Naive B cell (primary cell): ENCODE results near the gene SMTN. TPM values are rescaled to one million over a fixed set of nuclear protein-coding genes. Genes with fewer than 3 reads are reported as not detected.

Source experiments
- ATAC-seq, 2 donors: fragments of 150-1000 bp; cut with Tn5 transposase; 2 replicates each; pipeline ENCODE4 v1.10.0; 2021; ENCODE audit warnings: low read depth in 2 of 2, mild to moderate bottlenecking in 2 of 2, moderate library complexity in 2 of 2
- DNase-seq: peaks from one replicate; pipeline ENCODE4 v3.0.0; 2022
- H3K27ac Mint-ChIP-seq, 6 donors: one replicate each; pipeline ENCODE4 v1.8.0; 2020 to 2022; ENCODE audit warnings: mild to moderate bottlenecking in 6 of 6, mixed read lengths in 6 of 6, moderate library complexity in 5 of 6, inconsistent platforms in 2 of 6
- H3K27me3 Mint-ChIP-seq, 3 donors: one replicate each; pipeline ENCODE4 v1.8.0; 2021 to 2022; ENCODE audit warnings: mixed read lengths in 3 of 3, mild to moderate bottlenecking in 1 of 3
- H3K36me3 Mint-ChIP-seq, 2 donors: one replicate each; pipeline ENCODE4 v1.8.0; 2020 to 2022; ENCODE audit warnings: mixed read lengths in 2 of 2, inconsistent platforms in 1 of 2, mild to moderate bottlenecking in 1 of 2
- H3K4me1 Mint-ChIP-seq, 3 donors: one replicate each; pipeline ENCODE4 v1.8.0; 2020 to 2022; ENCODE audit warnings: mixed read lengths in 3 of 3, inconsistent platforms in 1 of 3, mild to moderate bottlenecking in 1 of 3, moderate library complexity in 1 of 3
- H3K4me3 Mint-ChIP-seq, 8 donors: one replicate each; pipeline ENCODE4 v1.8.0; 2020 to 2022; ENCODE audit warnings: mild to moderate bottlenecking in 8 of 8, mixed read lengths in 8 of 8, moderate library complexity in 8 of 8, inconsistent platforms in 2 of 8
- H3K9me3 Mint-ChIP-seq, 7 donors: one replicate each; pipeline ENCODE4 v1.8.0; 2020 to 2022; ENCODE audit warnings: mixed read lengths in 7 of 7, mild to moderate bottlenecking in 5 of 7, inconsistent platforms in 2 of 7, moderate library complexity in 1 of 7
- polyA plus RNA-seq, 6 donors: library from polyadenylated mRNA; unstranded; fragments of 300-500 nt; fragmentation: Illumina TruSeq; gene quantifications; one replicate each; pipeline ENCODE4 v1.2.3, GENCODE V29; 2021; ENCODE audit warnings: low read depth in 6 of 6

SMTN gene
- polyA plus RNA-seq, 6 donors from 2014 or later = 0.27 to 1.0 (median 0.79) TPM; not detected in 3

DNA sequence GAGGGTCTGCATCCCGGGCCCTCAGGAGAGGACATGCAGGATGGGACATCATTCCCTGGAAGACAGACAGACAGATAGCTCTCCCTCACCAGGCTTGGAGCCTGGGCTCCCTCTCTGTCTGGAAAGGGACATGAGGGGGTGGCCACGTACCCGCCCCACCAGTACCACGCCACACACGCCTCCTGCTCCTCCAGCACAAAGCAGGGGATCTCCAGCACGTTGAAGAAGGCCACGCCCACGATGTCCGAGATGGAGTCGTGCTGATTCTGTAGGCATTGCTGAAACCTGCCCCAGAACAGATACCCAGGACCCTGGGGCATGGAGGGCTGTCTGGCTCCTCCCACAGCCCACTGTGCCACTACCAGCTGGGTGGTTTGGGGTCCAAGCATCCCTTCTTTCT lies 57.0 kb downstream of the SMTN start:
- Mint-ChIP-seq H3K4me1 (no peaks in the 10 kb centered on the region), H3K9me3 (peaks cover 0 to 1% (median 0%) of the 10 kb centered on the region in 7 donors)
- ATAC-seq = no peak

DNA sequence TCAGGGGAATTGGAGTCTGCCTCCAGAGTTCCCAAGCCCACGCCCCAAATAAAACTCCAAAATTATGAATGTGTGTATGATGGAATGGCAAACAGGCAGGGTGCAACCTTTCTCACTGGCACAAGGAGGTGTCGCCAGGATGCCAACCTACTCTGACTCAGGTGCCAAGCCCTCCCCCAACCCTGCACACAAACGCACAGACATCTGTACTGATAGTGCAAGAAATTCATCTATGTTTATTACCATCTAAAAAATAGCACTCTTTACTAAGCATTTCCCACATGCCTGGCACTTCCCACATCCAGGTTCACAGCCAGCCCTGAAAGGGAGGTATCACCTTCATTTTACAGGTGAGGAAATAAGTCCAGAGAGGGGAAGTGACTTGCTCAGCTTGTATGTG lies 57.9 kb downstream of the SMTN start:
- Mint-ChIP-seq H3K4me1 (no peaks in the 10 kb centered on the region), H3K9me3 (peaks cover 0 to 3% (median 0%) of the 10 kb centered on the region in 7 donors), H3K36me3 (no peaks in the 10 kb centered on the region), H3K27ac (no peak overlapping the region), H3K4me3 (no peak overlapping the region), H3K27me3 (peaks cover 0 to 47% (median 35%) of the 10 kb centered on the region in 3 donors)
- DNase-seq = no peak
- ATAC-seq = no peak

More for the DNA sequence above, 57.0 kb downstream of the SMTN start:
- peaks cover 0 to 43% (median 30%) of the 10 kb centered on the region in 3 donors for H3K27me3 Mint-ChIP-seq
- H3K4me3 Mint-ChIP-seq = no peak overlapping the region
- no peaks in the 10 kb centered on the region for H3K36me3 Mint-ChIP-seq
- DNase-seq = no peak
- no peak overlapping the region for H3K27ac Mint-ChIP-seq

DNA sequence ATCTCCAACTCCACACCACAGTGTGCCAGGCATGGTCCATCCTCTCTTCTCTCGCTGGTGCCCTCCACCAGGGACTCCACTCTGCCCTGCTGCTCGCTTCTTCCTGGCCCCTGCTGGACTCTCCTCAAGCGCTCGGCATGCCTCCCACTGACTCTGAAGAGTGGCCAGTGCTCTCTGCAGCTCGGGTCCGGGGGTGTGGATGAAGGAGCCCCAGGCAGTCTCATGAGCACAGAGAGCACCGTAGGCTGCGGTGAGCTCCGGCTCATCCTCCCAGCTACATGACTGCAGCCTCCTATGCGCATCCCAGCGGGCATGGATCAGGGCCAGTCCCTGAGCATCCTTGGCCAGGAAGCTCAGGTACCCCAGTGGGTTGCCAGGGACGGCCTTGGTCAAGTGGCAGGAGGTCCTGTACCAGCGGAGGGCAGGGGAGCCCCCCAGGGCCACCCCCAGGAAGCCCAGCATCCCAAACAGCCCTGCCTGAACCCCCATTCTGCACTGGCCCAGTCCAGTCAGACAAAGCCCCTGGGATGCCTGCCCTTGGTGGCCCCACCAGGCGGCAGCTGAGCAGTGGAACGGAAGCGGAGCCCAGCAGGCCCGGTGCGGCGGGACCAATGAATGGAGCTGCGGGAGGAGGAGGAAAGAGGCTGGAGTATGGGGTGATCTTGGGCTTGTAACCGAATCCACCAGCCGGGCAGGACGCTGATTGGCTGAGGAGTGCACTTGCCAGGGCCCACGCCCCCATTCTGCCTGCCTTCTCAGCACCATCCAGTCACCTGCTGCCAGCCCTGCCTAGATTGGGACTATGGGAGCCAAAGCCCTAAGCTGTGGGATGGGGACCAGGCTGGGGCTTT lies 59.0 kb downstream of the SMTN start, which contains the start of gene PLA2G3:
TSS of gene PLA2G3 (minus strand) at position 643 of the 851 bp plus-strand sequence. CDS start at position 489, 154 bp downstream.
- Mint-ChIP-seq H3K4me3 (no peak within 1 kb of the TSS), H3K27ac (no peak within 1 kb of the TSS), H3K9me3 (peaks cover 0 to 14% (median 9%) of the 10 kb centered on the region in 7 donors), H3K27me3 (peaks cover 4 to 47% (median 44%) of the 10 kb centered on the region in 3 donors), H3K4me1 (no peaks in the 10 kb centered on the region), H3K36me3 (peaks cover 0 to 2% of the 10 kb centered on the region in 2 donors)
- ATAC-seq (no peak), DNase-seq (no peak)

DNA sequence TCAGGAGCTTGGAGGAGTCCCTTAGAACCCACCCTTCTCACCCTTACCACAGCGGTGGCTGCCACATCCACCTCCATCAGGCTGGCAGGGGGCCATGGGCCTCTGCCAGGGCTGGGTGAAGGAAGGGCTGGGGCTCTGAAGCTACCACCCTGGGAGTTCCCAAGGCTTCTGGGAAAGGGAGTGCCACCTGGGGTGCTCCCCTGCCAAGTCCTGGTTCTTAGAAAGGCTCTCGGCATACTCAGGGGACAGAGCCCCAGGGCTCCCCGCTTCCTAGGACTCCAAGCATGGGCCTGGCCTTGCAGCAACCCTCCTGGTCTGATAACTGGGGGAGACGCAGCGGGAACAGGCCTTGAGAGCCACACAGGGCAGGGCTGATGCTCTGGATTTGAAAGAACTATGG lies 59.6 kb downstream of the SMTN start:
- Mint-ChIP-seq H3K4me1 (no peaks in the 10 kb centered on the region), H3K27me3 (peaks cover 4 to 47% (median 46%) of the 10 kb centered on the region in 3 donors), H3K4me3 (no peak overlapping the region), H3K9me3 (peaks cover 0 to 16% (median 9%) of the 10 kb centered on the region in 7 donors), H3K36me3 (peaks cover 0 to 4% of the 10 kb centered on the region in 2 donors), H3K27ac (no peak overlapping the region)
- ATAC-seq (no peak), DNase-seq (no peak)

DNA sequence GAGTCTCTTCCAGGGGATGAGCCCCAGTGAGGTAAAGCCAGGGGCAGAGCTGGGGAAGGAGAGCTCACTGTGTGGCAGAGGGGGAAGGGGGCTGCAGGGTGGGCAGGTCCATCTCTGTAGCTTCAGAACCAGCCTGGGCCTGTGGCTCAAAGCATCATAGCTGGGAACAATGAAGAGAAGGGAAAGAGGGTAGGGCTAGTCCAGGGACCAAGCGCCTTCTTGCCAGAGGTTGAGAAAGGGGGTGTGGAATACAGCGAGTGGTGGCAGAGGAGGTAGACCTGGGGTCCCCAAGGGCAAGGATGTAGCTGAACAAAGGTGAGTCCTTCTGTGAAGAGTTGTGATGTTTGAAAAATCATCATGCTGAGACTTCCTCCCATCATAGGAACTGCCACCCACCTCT lies 60.4 kb downstream of the SMTN start:
- no peaks in the 10 kb centered on the region for H3K4me1 Mint-ChIP-seq
- H3K27me3 Mint-ChIP-seq = peaks cover 4 to 47% (median 46%) of the 10 kb centered on the region in 3 donors
- peaks cover 0 to 4% of the 10 kb centered on the region in 2 donors for H3K36me3 Mint-ChIP-seq
- peaks cover 0 to 18% (median 9%) of the 10 kb centered on the region in 7 donors for H3K9me3 Mint-ChIP-seq
- ATAC-seq = no peak
- peak overlapping the region in 1 of 6 donors; percentile 57 for H3K27ac Mint-ChIP-seq
- no peak for DNase-seq
- H3K4me3 Mint-ChIP-seq = no peak overlapping the region

DNA sequence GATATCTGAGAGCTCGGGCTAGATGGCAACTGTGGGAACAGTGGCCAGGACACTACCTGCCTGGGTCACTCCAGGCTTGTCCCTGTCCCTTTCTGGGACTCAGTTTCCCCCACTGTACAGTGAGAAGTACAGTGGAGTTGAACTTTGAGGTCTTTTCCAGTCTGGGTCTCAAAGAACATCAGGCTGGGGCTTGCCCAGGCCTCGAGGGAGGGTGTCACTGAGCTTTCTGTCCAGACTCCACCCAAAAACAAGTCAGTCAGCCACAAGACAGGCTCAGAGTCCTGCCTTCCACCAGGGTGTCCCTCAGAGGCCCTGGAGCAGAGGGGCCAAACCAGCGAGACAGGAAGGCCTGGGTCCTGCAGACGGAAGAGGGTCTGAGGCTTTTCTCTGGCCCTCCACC lies 61.2 kb downstream of the SMTN start:
- H3K9me3 Mint-ChIP-seq = peaks cover 0 to 25% (median 12%) of the 10 kb centered on the region in 7 donors
- peaks cover 0 to 4% of the 10 kb centered on the region in 2 donors for H3K36me3 Mint-ChIP-seq
- H3K27me3 Mint-ChIP-seq = peaks cover 4 to 46% (median 42%) of the 10 kb centered on the region in 3 donors
- H3K4me1 Mint-ChIP-seq = no peaks in the 10 kb centered on the region
- H3K27ac Mint-ChIP-seq = no peak overlapping the region
- ATAC-seq (no peak), DNase-seq (no peak)
- H3K4me3 Mint-ChIP-seq = no peak overlapping the region

DNA sequence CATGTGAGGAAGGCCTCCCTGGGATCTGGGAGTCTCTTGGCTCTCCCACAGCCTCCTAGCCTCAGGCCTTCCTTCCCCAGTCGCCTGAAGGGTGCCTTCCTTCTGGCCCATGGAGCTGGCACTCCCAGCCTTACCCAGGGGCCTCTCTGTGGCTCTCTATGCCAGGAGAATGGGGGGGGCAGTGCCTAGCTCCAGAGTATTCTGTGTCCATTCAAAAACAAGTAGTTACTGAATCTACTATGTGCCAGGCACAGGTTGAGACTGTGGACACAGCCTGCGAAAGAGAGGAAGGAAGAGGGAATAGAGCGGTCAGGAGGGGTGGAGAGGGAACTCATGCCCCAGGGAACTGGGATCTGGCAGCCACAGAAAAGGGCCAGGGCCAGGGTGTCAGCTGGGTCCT lies 61.9 kb downstream of the SMTN start:
- ATAC-seq (no peak), DNase-seq (no peak)
- Mint-ChIP-seq H3K9me3 (peaks cover 0 to 31% (median 12%) of the 10 kb centered on the region in 7 donors), H3K27ac (no peak overlapping the region), H3K27me3 (peaks cover 4 to 46% (median 40%) of the 10 kb centered on the region in 3 donors), H3K4me3 (no peak overlapping the region), H3K36me3 (peaks cover 0 to 4% of the 10 kb centered on the region in 2 donors), H3K4me1 (no peaks in the 10 kb centered on the region)

DNA sequence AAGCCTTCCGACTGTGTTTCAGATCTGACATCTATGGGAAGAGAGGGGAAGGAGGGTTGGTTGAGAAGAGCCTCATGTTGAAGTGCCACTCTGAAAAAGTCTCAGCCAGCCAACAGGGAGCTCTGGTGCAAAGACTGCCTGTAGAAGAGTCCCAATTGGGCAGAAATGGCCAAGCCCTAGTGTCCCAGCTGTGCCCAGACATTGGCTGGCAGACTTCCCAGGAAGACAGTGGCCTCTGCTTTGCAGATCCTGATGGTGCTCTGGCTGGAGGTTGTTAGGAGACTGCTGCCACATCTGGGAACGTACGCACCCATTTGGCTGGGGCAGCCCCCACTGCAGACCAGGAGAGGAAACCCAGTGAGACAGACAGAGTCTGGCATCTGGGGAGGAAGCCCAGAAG lies 62.4 kb downstream of the SMTN start:
- no peaks in the 10 kb centered on the region for H3K4me1 Mint-ChIP-seq
- H3K27me3 Mint-ChIP-seq = peaks cover 4 to 46% (median 40%) of the 10 kb centered on the region in 3 donors

DNA sequence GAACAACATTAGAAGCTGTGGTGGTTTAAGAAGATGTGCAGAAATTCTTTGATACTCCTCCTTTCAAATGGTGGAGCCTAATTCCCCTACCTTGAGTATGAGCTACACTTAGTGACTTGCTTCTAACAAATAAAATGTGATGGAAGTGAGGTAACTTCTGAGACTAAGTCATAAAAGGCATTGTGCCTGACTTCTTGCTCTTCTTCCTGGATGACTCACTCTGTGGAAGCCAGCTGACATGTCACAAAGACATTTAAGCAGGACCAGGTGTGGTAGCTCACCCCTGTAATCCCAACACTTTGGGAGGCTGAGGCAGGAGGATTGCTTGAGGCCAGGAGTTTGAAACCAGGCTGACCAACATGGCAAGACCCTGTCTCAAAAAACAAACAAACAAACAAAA lies 63.1 kb downstream of the SMTN start:
- Mint-ChIP-seq H3K4me1 (no peaks in the 10 kb centered on the region), H3K27ac (no peak overlapping the region), H3K36me3 (peaks cover 0 to 4% of the 10 kb centered on the region in 2 donors), H3K9me3 (peaks cover 0 to 31% (median 12%) of the 10 kb centered on the region in 7 donors), H3K4me3 (no peak overlapping the region), H3K27me3 (peaks cover 6 to 45% (median 38%) of the 10 kb centered on the region in 3 donors)
- ATAC-seq (no peak), DNase-seq (no peak)

More for the DNA sequence above, 62.4 kb downstream of the SMTN start:
- DNase-seq (no peak), ATAC-seq (no peak)
- no peak overlapping the region for H3K4me3 Mint-ChIP-seq
- H3K27ac Mint-ChIP-seq = no peak overlapping the region
- H3K9me3 Mint-ChIP-seq = peaks cover 0 to 31% (median 12%) of the 10 kb centered on the region in 7 donors
- H3K36me3 Mint-ChIP-seq = peaks cover 0 to 4% of the 10 kb centered on the region in 2 donors

DNA sequence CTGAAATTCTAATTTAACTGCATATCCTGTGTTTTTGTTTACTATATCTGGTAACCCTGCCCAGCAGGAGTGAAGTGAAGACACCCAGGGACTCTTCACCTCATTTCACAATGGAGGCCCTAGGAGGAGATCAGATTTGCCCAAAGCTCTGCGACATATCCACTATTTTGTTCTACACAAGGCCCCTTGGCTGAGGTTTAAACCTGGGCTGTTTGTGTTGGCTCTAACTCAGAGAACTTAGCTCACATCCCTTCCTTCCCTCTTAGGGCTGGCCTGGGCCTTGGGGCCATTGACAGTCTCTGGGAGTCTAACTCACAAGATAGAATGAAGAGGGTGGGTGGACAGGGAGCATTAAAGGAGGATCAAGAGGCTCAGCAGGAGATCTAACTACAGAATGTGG lies 67.4 kb downstream of the SMTN start:
- H3K4me3 Mint-ChIP-seq = no peak overlapping the region
- H3K9me3 Mint-ChIP-seq = peaks cover 0 to 31% (median 12%) of the 10 kb centered on the region in 7 donors
- H3K36me3 Mint-ChIP-seq = peaks cover 0 to 4% of the 10 kb centered on the region in 2 donors
- no peaks in the 10 kb centered on the region for H3K4me1 Mint-ChIP-seq
- peaks cover under 1 to 35% (median 8%) of the 10 kb centered on the region in 3 donors for H3K27me3 Mint-ChIP-seq
- DNase-seq = no peak
- no peak for ATAC-seq
- H3K27ac Mint-ChIP-seq = no peak overlapping the region

DNA sequence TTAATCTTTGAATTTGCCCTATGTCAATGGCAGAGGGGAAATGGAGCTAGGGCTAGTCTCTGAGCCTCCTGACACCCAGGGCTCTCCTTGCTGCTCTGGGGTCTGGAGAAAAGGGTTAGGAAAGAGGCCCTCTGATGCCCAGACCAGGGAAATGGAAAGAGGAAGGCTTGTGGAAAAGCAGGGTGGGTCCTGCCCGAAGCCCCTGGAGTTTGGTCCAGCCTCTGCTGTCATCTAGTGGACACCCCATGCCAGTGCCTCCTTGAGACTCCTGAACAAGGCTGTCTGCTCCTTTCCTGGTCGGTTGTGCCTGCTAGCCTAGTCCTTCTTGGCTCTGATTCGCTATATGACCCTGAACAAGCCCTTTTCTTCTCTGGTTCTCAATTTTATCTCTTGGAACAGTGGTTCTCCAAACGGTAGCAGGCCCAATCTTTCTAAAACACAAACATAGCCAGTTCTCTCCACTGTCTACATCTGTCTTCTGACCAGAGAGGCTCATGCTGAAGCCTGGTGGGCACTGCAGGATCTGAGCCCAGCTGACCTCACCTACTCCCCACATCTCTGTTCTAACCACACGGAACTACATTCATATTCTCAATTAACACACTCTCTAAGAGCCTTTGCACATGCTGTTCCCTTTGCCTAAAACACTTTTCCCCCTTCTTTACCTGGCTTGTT lies 68.0 kb downstream of the SMTN start:
- H3K27ac Mint-ChIP-seq = no peak overlapping the region
- peaks cover 0 to 29% (median 12%) of the 10 kb centered on the region in 7 donors for H3K9me3 Mint-ChIP-seq
- H3K27me3 Mint-ChIP-seq = peaks cover 0 to 39% (median 8%) of the 10 kb centered on the region in 3 donors
- peaks cover 0 to 4% of the 10 kb centered on the region in 2 donors for H3K36me3 Mint-ChIP-seq
- ATAC-seq (peak; percentile 61 to 68), DNase-seq (peak; percentile 22)
- H3K4me3 Mint-ChIP-seq = no peak overlapping the region
- no peaks in the 10 kb centered on the region for H3K4me1 Mint-ChIP-seq

DNA sequence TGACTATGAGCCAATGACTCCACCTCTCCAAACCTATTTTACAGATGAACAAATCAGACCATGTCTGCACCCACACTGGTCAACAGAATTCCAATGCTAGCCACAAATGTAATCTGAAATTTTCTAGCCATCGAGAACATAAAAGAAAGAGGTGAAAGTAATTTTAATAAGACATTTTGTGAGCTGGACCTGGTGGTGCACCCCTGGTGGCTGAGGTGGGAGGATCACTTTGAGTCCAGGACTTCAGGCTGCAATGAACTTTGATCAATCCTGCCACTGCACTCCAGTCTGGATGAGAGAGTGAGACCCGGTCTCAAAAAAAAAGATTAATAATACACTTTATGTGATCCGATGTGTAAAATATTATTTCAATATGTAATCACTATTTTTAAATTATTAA lies 69.5 kb downstream of the SMTN start:
- no peaks in the 10 kb centered on the region for H3K36me3 Mint-ChIP-seq
- H3K4me3 Mint-ChIP-seq = no peak overlapping the region
- DNase-seq (no peak), ATAC-seq (no peak)
- H3K27me3 Mint-ChIP-seq = peaks cover 0 to 29% (median 5%) of the 10 kb centered on the region in 3 donors
- no peak overlapping the region for H3K27ac Mint-ChIP-seq
- H3K9me3 Mint-ChIP-seq = peaks cover 0 to 16% (median 0%) of the 10 kb centered on the region in 7 donors
- H3K4me1 Mint-ChIP-seq = no peaks in the 10 kb centered on the region

DNA sequence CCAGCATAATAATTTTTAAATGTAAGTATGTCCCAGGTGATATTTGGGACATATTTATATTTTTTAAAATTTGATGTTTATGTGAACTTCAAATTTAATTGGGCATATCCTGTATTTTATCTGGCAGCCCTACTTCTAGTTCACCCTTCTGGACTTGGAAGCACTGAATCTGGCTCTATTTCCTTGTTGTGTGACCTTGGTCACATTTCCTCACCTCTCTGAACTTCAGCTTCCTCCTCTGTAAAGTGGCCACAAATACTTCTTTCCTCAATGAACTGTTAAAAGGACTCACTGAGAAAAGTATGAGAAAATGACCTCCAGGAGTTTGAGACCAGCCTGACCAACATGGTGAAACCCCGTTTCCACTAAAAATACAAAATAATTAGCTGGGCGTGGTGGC lies 70.8 kb downstream of the SMTN start:
- no peak for ATAC-seq
- no peaks in the 10 kb centered on the region for H3K36me3 Mint-ChIP-seq

More for the DNA sequence above, 70.8 kb downstream of the SMTN start:
- Mint-ChIP-seq H3K27me3 (peaks cover 0 to 36% (median 8%) of the 10 kb centered on the region in 3 donors), H3K4me3 (no peak overlapping the region), H3K9me3 (peaks cover 0 to 10% (median 0%) of the 10 kb centered on the region in 7 donors), H3K4me1 (no peaks in the 10 kb centered on the region), H3K27ac (peak overlapping the region in 2 of 6 donors; percentile 12 to 24)
- no peak for DNase-seq
